Measurements from ENCODE around the gene PACSIN1.

PACSIN1 gene

GRCh38 chr6:34581561-34581920, 115.7 kb downstream of the PACSIN1 start:
- DNase-seq (ENCODE audit: low read depth, low spot score): no peak

- DNase-seq (ENCODE audit: low read depth, low spot score): no peak
Measured at GRCh38 chr6:34583461-34583860, 117.6 kb downstream of the PACSIN1 start.

GRCh38 chr6:34583861-34584604, 118.2 kb downstream of the PACSIN1 start:
- no peak for DNase-seq (ENCODE audit: low read depth, low spot score)

- DNase-seq (ENCODE audit: low read depth, low spot score): no peak
Measured at GRCh38 chr6:34584694-34585093, 118.8 kb downstream of the PACSIN1 start.

All from ELF-1 (cell line).